Panc1 (cell line): ENCODE data around the gene ASTN2. TPM values are rescaled to one million over a fixed set of nuclear protein-coding genes. Genes with fewer than 3 reads are reported as not detected.

Source experiments
- ATAC-seq: fragments of 200-7000 bp; cut with Tn5 transposase; 2 replicates; pipeline ENCODE4 v1.9.1; 2020; ENCODE audit warnings: mild to moderate bottlenecking, moderate library complexity
- BruUV-seq: library from RNA; stranded (reverse); fragments of 400-500 nt; replicated peaks from 2 replicates; lab custom pipeline; 2021; lab: Mats Ljungman, UMichigan
- CTCF ChIA-PET: fragments of 300-600 bp; sonication (Branson Sonifier 250); formaldehyde crosslinking; loops from one replicate; lab custom pipeline; 2022; ENCODE audit warnings: antibody characterized with exemption; lab: Charles Lee
- POLR2A ChIA-PET: fragments of 300-600 bp; sonication (Branson Sonifier 250); formaldehyde crosslinking; loops from one replicate; lab custom pipeline; 2022; ENCODE audit warnings: antibody characterized with exemption; lab: Charles Lee
- DNase-seq: peaks from one replicate; pipeline ENCODE4 v3.0.0-alpha.2; 2010; ENCODE audit warnings: low read depth, low spot score
- H3K27ac ChIP-seq: 2 replicates; pipeline ENCODE4 v1.5.1; 2011; ENCODE audit warnings: mild to moderate bottlenecking, low read length, inconsistent platforms
- H3K27me3 ChIP-seq: fragments of 200-500 bp; sonication (Bioruptor generic); 2 replicates; pipeline ENCODE4 v1.6.0; 2014; ENCODE audit warnings: low read length, inconsistent platforms; ENCODE audit not compliant: control insufficient read depth, insufficient read depth
- H3K36me3 ChIP-seq: fragments of 200-500 bp; sonication (Bioruptor generic); 2 replicates; pipeline ENCODE4 v1.5.1; 2014; ENCODE audit warnings: inconsistent platforms, mild to moderate bottlenecking, low read length, moderate library complexity; ENCODE audit not compliant: control insufficient read depth, insufficient read depth
- H3K4me1 ChIP-seq: 2 replicates; pipeline ENCODE4 v1.5.1; 2011; ENCODE audit warnings: inconsistent platforms, mild to moderate bottlenecking, low read length, moderate library complexity; ENCODE audit not compliant: control insufficient read depth, insufficient read depth
- H3K4me3 ChIP-seq, 2 experiments: 2 replicates each; pipeline ENCODE4 v1.5.1; 2011 to 2012; ENCODE audit warnings: low read depth in 2 of 2, low read length in 2 of 2, mild to moderate bottlenecking in 2 of 2, inconsistent platforms in 1 of 2, moderate library complexity in 1 of 2
- H3K9me3 ChIP-seq: fragments of 200-500 bp; sonication (Bioruptor generic); 2 replicates; pipeline ENCODE4 v1.5.1; 2014; ENCODE audit warnings: low read depth, mild to moderate bottlenecking, inconsistent platforms, low read length, moderate library complexity; ENCODE audit not compliant: control insufficient read depth, insufficient read depth
- CTCF ChIP-seq: fragments of 450-650 bp; IDR thresholded peaks from 2 replicates; pipeline ENCODE4 v1.5.1; 2017; ENCODE audit warnings: mild to moderate bottlenecking
- POLR2AphosphoS5 ChIP-seq: IDR thresholded peaks from 2 replicates; pipeline ENCODE4 v1.6.1; 2012; ENCODE audit warnings: mild to moderate bottlenecking, low read depth, low read length, moderate library complexity
- REST ChIP-seq, 2 experiments: IDR thresholded peaks; 2 replicates each; pipeline ENCODE4 v1.6.1; 2011 to 2012; ENCODE audit warnings: low read depth in 2 of 2, control low read depth in 1 of 2, low read length in 1 of 2, mild to moderate bottlenecking in 1 of 2, moderate library complexity in 1 of 2; ENCODE audit not compliant: insufficient read depth in 1 of 2
- SIN3A ChIP-seq: IDR thresholded peaks from 2 replicates; pipeline ENCODE4 v1.6.1; 2012; ENCODE audit warnings: low read depth, mild to moderate bottlenecking, low read length, moderate library complexity, borderline replicate concordance; ENCODE audit not compliant: insufficient read depth
- TCF7L2 ChIP-seq: IDR thresholded peaks from 2 replicates; pipeline ENCODE4 v1.6.1; 2011; ENCODE audit warnings: mild to moderate bottlenecking, low read depth, low read length, inconsistent platforms
- in situ Hi-C: cut with HindIII; loops from 2 replicates; pipeline ENCODE4 v1.10.0; 2016; ENCODE audit warnings: low sequenced_read_pairs, low pct_unique_long_range_greater_than_20kb
- intact Hi-C: fragments of 100-400 bp; cut with micrococcal nuclease; formaldehyde crosslinking; loops from one replicate; pipeline ENCODE4 v1.10.0; 2022; ENCODE audit not compliant: unreplicated experiment
- total RNA-seq: library from RNA; stranded (reverse); gene quantifications from one replicate; pipeline ENCODE4 v1.2.1, GENCODE V29; 2021; ENCODE audit not compliant: unreplicated experiment

ASTN2 gene
- total RNA-seq, 1 experiment from 2014 or later, result 3.9 TPM

DNA sequence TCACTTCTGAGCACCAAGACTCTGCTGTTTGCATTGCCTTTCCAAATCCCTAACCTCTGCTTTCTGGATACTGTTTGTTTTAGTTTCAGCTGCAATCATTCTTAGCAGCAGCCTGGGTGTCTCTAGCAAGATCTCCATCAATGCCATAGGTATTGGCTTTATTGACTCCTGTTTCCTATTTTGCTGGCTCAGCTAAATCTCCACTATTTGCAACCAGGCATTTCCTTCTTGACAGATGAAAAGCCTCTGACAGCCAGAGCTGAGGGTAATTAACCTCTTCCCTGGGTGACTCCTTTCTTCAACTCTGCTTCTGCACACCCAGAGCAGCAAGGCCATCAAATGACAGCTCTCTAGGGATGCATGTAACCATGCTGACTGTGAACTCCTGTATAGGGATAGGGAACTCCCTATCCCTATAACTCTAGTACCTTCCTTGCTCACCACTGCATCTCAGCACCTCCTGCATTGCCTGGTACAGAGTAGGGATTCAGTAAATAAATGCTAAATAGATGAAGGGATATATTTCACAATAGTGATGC, 434.2 kb downstream of the ASTN2 start:
- no peak overlapping the region for H3K4me3 ChIP-seq
- no peaks in the 10 kb centered on the region for H3K4me1 ChIP-seq
- DNase-seq (no peak), ATAC-seq (no peak)
- no peaks in the 10 kb centered on the region for H3K27me3 ChIP-seq
- H3K9me3 ChIP-seq, result no peaks in the 10 kb centered on the region
- no peaks in the 10 kb centered on the region for H3K36me3 ChIP-seq
- TF ChIP-seq SIN3A (no peak), REST (IDR thresholded peaks at IDR 0.05; ENCODE audit: insufficient read depth in 1 of 2, low read depth in 2 of 2, low read length in 1 of 2) (no peak), POLR2AphosphoS5 (no peak), CTCF (no peak), TCF7L2 (no peak)
- in situ Hi-C loops (no loop called here), intact Hi-C loops (no loop called here)
- ChIA-PET CTCF (no interaction called here), POLR2A (no interaction called here)
- BruUV-seq, result no TSS peak
- no peak overlapping the region for H3K27ac ChIP-seq

DNA sequence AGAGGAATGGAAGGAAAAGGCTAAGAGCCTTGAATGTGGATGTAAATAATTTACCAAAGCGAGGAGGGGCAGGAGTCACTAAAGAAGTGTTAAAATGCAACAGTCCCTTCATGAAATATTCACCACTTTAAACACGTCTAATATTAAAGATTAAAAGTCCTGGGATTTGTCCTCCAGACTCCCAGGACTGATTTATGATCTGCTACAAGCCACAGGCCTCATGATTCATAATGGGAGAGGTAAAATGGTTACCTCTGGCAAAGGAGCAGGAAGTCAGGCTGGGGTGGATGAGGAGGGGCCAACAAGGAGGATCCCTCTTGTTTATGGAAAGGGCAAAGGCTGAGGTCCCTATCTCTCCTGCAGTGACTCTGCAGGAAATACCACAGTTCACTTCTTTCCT, 435.4 kb downstream of the ASTN2 start:
- ChIA-PET POLR2A (no interaction called here), CTCF (no interaction called here)
- no peak overlapping the region for H3K27ac ChIP-seq
- BruUV-seq, result no TSS peak
- in situ Hi-C loops (no loop called here), intact Hi-C loops (no loop called here)
- DNase-seq (no peak), ATAC-seq (no peak)
- no peak overlapping the region for H3K4me3 ChIP-seq
- H3K9me3 ChIP-seq, result no peaks in the 10 kb centered on the region
- no peaks in the 10 kb centered on the region for H3K36me3 ChIP-seq
- no peaks in the 10 kb centered on the region for H3K4me1 ChIP-seq
- TF ChIP-seq TCF7L2 (no peak), REST (IDR thresholded peaks at IDR 0.05; ENCODE audit: insufficient read depth in 1 of 2, low read depth in 2 of 2, low read length in 1 of 2) (no peak), POLR2AphosphoS5 (no peak), CTCF (no peak), SIN3A (no peak)
- H3K27me3 ChIP-seq, result no peaks in the 10 kb centered on the region
